UCSD-AML1 (cell line): ENCODE measurements around the gene IGFBP7.

Experiments used
- DNase-seq: peaks from one replicate; lab custom pipeline; 2025; ENCODE audit not compliant: unreplicated experiment; lab: John Stamatoyannopoulos, UW

IGFBP7 gene

DNA sequence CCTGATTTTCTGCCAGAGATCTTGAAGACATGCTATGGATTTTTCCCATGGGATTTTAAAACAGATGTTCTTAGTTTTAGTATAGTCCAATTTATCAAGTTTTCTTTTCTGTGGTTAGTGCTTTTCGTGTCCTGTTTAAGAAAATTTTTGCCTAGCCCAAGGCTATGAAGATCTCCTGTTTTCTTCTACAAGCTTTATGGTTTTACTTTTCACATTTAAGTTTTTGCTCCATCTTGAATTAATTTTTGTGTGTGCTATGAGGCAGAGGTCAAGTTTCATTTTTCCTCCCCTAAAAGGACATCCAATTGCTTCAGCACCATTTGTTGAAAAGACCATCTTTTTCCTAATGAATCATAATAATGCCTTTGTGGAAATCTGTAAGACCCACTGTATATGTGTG, 65.9 kb downstream of the IGFBP7 start:
- DNase-seq = no peak

DNA sequence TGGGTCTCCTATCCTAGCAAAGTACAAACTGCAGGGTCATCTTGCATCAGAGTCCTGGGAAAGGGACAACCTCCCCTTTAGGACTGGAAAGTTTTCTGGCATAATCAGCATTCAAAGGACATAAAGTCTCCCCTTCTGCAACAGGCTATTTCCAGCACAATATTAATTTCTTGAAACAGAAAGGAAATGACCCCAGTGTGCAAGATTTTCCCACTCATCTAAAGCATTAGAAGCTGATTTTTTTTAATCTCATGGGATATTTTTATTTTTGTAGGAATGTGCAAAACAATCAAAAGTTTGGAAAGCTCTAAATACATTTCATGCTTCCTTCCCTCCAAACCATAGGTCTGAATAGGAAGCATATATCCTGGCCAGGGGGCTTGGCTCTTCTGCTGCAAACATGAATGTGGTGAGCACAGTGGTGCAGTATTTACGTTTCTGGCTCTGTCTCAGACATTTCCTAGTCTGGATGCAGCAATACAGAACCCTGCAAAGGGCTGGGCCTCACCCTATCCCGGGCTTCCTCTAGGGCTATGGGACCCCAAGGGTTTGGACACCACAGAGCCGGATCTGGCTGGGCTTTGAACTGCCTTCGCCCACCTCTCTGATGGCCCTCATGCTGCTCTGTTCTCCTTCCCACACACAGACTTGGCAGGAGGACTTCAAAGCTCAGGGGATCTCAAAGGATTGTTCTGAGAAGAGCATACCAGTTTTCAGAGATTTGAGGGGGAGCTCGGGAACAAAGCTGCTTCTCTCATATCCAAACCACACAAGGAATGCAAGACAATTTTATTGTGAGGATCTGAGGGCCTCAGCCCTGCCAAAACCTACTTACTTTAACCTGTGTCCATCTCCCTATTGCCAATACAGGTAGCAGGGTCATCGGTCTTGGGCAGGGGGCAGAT, 66.6 kb downstream of the IGFBP7 start:
- no peak for DNase-seq

DNA sequence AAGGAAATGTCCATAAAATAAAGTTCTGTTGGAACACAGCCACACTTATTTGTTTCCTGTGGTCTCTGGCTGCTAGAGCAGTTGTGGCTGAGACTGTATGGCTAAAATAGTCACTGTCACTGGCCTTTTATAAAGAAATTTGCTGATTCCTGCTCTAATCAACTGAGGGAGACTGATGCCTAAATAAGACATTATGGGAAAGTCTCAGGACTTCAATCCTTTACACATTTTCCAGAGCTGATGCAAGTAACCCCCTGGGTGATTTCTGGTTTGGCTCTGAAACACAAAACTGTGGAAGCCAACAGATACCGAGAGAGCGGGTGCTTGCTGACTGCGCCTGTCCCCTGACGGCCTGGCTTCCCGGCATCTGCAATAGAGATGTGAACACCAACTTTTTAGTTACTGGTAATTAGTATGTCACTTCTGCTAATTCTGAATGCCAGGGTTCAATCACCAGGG, 67.4 kb downstream of the IGFBP7 start:
- DNase-seq = no peak

DNA sequence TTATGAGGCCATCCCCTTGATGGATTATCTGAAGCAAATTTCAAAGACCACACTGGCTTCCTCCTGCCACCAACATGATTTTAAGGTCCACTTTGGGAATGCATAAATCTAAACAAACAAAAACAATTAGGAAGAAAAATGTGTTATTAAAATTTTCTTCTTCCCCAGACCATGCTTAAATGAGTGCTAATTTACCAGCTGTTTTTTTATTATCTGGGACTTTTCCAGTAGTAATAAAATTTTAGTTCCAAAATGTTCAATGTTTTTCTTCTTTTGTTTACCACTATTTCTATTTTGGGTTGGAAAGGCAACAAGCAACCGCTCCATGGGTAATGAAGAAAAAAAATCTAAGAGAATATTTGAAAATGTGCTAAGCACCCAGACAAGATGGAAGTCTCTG, 69.2 kb downstream of the IGFBP7 start:
- no peak for DNase-seq

DNA sequence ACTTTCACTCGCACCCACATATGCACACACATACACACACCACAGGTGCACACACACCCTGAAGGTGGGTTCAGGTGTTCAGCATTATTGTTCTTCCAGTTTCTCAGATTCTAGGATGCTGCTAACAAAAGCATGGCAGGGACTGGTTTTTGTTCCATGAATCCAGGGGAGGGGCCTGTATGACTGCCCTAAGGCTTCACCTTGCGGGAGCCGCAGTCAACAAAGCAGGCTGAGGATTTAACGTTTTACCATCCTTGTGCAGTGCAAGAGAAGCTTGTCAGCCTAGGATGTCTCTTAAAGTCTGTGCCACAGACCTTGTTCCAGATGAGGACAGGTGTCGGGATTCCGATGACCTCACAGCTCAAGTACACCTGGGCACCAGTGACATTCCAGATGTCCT, 69.7 kb downstream of the IGFBP7 start:
- DNase-seq = no peak

DNA sequence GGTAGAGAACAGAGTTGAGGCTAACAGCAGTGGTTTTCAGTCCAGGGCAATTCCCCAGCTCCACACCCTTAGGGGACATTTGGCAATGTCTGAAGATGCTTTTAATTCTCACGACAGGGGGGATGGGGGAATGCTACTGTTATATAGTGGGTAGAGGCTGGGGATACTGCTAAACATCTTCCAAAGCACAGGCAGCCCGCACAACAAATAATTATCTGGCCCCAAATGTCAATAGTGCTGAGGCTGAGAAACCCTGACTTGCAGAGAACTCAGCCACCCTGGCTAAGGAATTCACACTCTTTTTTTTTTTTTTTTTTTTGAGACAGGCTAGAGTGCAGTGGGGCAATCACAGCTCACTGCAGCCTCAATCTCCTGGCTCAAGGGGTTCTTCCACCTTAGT, 70.8 kb downstream of the IGFBP7 start:
- no peak for DNase-seq

DNA sequence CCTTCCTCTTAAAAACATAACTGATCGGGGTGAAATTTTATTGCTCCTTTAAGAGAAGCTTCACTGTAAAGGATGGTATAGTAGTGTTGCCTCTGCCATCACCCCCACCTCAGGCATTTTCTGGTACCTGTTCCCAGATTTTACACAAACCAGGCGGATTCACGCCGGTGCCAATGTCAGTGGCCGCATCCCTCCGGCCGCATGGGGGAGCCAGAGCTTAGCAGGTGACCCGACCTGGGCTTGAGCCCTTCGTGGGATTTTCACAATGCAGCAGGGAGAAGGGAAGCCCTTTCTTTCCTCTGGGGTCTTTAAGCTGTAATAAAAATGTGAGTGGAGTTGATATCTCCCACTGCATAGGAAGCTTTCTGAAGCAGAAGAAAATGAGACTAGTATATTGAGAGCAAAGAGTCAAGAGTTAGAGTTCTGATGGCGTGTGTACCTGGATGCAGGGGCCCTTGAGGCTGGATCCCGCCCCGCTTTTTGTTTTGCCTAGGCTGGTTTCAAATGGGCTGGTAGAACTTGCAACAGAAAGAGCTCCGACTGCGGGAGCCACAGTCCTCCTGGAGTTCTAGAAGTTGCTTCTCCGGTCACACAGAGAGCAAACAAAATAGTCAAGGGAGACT, 72.1 kb downstream of the IGFBP7 start:
- peak; percentile 44 for DNase-seq

DNA sequence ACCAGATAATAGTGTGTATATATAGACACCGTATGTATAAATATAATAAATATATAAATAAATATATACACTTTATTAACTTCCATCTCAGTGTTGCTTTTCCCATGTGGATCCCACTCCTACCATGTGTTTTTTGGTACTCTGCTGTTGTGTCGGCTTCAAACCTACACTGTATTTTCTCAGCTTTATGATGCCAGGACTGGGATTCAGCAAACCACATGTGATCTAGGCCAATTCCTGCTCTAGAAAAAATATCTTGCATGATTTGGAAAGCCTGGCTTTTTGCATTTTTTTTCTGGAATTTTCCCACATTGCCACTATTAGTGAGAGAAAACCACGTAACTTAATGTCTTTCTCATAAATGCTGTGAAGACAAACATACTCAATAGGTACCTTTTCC, 75.7 kb downstream of the IGFBP7 start:
- no peak for DNase-seq

DNA sequence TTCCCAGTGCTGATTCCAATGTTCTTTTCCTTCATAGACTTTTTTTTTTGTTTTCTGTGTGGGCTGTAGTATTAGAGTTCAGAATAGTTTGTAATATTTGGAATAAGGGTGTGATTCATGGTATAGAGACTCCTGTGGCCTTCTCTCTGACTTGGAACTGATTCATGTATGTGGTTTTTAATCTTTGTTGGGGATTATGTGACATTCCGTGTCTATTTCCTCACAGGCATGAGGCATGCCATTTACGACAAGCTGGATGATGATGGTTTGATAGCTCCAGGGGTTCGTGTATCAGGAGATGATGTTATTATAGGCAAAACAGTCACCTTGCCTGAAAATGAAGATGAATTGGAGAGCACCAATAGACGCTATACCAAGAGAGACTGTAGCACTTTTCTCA, 87.1 kb downstream of the IGFBP7 start:
- DNase-seq = no peak

DNA sequence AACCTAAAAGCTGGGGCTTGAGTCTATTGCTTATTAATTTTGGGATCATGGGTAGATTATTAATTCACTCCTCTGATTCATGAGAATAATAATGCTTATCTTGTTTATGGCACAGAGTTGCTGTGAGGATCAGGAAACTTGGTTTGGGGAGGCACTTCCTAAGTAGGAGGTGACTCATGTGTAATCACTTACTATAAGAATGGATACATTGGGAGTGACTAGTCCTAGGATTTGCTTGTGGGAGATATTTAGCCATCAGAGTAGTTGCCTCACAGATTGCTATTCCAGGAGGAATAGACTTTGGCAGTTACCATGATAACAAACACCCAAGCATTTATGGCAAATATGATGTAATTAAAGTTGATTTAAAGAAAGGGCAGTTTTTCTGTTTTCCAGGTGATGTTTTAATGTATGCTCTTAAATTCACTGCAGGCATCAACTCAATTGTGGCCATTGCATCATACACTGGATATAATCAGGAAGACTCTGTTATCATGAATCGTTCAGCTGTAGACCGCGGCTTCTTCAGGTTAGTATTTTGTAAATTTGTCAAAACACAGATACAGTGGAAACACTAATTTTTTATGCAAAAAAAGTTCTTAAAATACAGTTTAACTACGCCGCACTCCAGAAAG, 89.6 kb downstream of the IGFBP7 start:
- DNase-seq = no peak

DNA sequence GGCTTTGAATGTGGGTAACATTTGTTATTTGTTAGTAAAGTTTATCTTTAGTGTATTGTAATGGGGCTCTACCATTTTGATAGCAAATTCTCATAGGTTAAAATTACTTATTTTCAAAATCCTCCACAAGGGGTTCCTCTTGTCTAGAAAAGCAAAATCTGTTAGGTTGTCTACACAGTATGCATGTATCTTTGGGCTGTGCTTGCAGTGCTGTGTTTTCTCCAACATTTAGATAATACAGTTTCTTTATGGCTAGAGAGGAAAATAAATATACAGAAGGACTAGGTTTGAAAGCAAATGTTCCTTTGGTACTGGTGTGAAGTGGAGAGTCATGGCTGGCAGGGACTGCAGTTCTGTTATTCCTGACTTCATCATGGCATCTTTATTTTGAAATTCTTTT, 91.2 kb downstream of the IGFBP7 start:
- no peak for DNase-seq

DNA sequence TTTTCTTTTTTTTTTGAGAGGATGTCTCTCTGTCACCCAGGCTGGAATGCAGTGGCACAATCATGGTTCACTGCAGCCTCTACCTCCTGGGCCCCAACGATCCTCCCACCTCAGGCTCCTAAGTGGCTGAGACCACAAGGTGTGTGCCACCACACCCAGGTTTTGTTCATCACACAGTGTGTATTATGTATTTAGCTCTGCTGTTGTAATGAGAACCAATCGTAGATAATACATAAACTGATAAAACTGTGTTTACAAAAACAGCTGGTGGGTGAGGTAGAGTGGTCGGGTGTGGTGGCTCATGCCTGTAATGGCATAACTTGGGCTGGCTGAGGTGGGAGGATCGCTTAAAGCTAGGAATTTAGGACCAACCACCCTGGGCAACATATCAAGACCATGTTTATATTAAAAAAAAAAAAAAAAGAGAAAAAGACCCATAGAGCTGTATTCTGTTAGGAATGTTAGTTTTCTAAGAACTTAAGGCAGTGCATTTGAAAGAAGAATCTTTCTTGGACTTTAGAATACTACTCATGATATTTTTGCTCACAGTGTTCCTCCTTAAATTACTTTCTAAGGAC, 96.6 kb downstream of the IGFBP7 start:
- DNase-seq = no peak

DNA sequence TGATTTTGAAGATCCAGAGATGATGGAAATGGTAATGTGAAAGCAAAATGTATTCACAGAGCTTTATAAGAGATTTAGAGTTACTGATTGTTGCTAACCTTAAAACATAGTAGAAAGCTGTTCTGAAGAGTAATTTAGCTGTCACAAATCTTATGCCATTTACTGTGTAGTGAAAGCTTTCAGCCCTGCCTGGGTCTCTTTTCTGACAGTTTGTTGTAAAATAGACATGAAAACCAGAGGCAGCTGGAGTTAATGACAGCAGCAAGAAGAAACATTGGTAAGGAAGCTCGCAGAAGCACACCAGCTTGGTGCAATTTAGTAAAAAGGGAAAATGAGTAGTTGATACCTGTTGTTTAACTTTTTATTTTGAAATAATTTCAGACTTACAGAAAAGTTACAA, 110.4 kb downstream of the IGFBP7 start:
- no peak for DNase-seq

DNA sequence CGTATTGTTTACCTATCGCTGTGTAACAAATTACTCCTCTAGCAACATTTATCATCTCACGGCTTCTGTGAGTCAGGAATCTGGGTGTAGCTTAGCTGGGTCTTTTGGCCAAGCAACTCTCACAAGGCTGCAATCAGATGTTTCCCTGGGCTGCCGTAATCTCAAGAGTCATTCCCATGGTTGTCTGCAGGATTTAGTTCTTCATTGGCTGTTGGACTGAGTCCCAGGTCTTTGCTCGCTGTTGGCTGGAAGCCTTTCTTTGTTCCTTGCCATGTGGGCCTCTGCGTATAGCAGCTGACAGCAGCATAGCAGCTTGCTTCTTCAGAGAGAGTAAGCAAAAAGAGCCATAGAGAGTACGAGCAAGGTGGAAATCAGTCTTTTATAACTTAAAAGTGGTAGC, 114.7 kb downstream of the IGFBP7 start:
- no peak for DNase-seq

DNA sequence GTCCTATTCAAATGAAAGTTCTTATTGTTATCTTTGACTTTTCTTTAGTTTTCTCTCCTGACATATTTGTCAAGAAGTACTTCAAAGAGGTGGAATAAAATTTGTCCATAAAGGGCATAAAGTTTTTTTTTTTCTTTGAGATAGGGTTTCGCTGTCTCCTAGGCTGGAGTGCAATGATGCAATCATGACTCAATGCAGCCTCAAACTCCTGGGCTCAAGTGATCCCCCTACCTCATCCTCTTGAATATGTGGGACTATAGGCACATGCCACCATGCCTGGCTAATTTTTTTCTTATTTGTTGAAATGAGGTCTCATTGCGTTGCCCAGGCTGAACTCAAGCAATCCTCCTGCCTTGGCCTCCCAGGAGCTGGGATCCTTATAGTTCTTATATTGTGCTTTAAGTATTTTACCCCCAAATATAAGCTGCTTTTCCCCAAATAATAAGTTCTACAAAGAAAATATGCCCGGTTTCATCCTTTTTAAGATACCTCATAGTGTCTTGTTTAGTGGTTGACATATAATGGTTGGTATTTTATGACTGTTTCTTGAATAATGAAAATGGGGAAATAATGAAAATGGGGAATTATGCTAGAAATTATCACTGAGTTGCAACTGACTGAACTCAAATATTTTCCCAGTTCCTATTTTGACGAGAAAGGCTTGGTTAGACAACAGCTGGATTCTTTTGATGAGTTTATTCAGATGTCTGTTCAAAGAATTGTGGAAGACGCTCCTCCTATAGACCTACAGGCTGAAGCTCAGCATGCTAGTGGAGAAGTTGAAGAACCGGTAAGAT, 119.9 kb downstream of the IGFBP7 start:
- DNase-seq = no peak

DNA sequence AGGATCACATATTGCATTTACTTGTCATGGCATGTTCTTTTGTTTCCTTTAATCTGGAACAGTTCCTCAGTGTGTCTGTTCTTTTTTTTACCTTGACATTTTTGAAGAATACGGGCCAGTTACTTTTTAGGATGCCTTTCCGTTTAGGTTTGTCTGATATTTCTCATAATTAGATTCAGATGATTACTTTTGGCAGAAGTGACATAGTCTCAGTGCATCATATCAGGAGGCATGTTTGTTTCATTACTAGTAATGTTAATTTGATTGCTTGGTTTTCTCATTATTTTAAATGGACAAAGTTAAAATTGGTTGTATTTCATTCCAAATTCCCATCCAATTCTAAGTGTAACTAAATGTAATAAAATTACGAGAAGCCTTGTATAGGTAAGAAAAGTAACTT, 123.2 kb downstream of the IGFBP7 start:
- DNase-seq = no peak

DNA sequence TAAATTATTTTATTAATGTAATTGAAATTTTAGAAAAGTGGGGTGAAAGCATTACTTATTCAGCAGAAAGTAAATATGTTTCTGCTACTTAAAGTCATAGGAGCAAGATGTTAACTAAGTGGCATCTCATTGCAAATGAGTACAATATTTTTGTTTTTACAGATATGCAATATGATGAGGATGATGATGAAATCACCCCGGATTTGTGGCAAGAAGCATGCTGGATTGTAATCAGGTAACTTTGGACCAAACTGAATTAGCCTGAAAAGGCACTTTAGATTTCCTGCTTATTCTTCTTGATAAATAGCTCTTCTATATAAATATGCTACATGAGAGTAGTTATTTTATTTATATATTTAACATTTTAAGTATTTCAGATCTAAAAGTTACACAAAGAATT, 124.0 kb downstream of the IGFBP7 start:
- DNase-seq = no peak

DNA sequence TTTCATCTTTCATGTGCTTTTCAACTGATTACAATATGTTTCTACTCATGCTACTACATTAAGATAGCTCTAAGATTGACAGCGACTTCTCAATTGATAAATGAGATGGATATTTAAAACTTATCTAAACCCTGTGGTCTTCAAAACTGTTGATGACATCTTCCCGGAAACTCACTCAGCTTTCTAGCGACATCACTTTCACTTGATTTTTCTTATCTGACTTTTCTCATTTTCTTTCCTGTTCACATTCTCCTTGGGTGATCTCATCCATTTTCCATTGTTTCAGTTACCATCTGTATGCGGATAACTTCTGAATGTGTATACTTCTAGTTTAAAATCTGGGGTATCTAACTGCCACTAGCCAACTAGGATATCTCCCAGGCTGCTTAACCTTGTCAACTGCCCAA, 128.4 kb downstream of the IGFBP7 start:
- no peak for DNase-seq
